Ovary (tissue), 9 donors: ENCODE results near the gene DNAJA4. TPM values are rescaled to one million over a fixed set of nuclear protein-coding genes. Genes with fewer than 3 reads are reported as not detected.

ENCODE experiments used
- DNase-seq, 5 donors: peaks; one replicate each; pipeline ENCODE4 v3.0.0-alpha.2; 2019 to 2020
- H3K27ac ChIP-seq, 2 donors: fragments of 200-600 bp; one replicate each; pipeline versions ENCODE4 v1.5.1 to v1.8.0; 2019 to 2022
- H3K27me3 ChIP-seq: fragments of 200-600 bp; one replicate; pipeline ENCODE4 v1.8.0; 2022
- H3K36me3 ChIP-seq: fragments of 200-600 bp; sonication (generic); one replicate; pipeline ENCODE4 v1.5.1; 2019
- H3K4me1 ChIP-seq: one replicate; pipeline ENCODE4 v1.8.1; 2013; ENCODE audit warnings: mild to moderate bottlenecking, moderate library complexity; ENCODE audit not compliant: insufficient read depth
- H3K4me3 ChIP-seq: fragments of 200-600 bp; sonication (generic); one replicate; pipeline ENCODE4 v1.5.1; 2017
- H3K9me3 ChIP-seq, 2 donors: fragments of 200-600 bp in 1 of 2; sonication (generic) in 1 of 2; one replicate each; pipeline versions ENCODE4 v1.5.1 to v1.8.1; 2013 to 2019; ENCODE audit warnings: mild to moderate bottlenecking in 1 of 2, moderate library complexity in 1 of 2
- EP300 ChIP-seq: sonication (generic); formaldehyde crosslinking; IDR thresholded peaks from one replicate; pipeline ENCODE4 v1.6.1; 2017; ENCODE audit warnings: antibody characterized with exemption
- POLR2A ChIP-seq: fragments of 450-650 bp; IDR thresholded peaks from one replicate; pipeline ENCODE4 v1.6.1; 2017; ENCODE audit warnings: antibody characterized with exemption, mild to moderate bottlenecking, moderate library complexity
- WGBS, 3 donors: extraction: QIAGEN DNeasy Blood & Tissue Kit in 1 of 3; methylation state at CpG; one replicate each; pipeline versions ENCODE4 v1.1.5 to v1.1.7; 2013 to 2017; 5-methylcytosine and 5-hydroxymethylcytosine counted together
- intact Hi-C, 4 donors: fragments of 100-400 bp; cut with DNase I; formaldehyde crosslinking; loops; one replicate each; pipeline versions ENCODE4 v1.11.0 to v1.15.1; 2022 to 2023
- polyA plus RNA-seq, 2 donors: library from polyadenylated mRNA; stranded (reverse); fragments of 200-250 nt in 1 of 2; fragments of 350-450 nt in 1 of 2; fragmentation: Illumina TruSeq in 1 of 2; extraction: RNeasy Lipid Tissue Mini Kit (QIAGEN cat#74804) in 1 of 2; gene quantifications; one replicate each; pipeline ENCODE4 v1.2.3, GENCODE V29; 2013 to 2014
- total RNA-seq, 7 donors: library from RNA; depleted of rRNA in 2 of 7; stranded (reverse); fragments of >200 nt in 2 of 7; fragmentation: NEBNext Ultra II Directional in 3 of 7; extraction: Animal tissue kit (Norgen Biotek cat#: 25700) in 3 of 7; gene quantifications; one replicate each; pipeline versions ENCODE4 v1.1.0 to v1.2.4, GENCODE V29; 2016 to 2023
- TF ChIP-seq, protein P1 (sequence below), 3 donors: fragments of 450-650 bp in 2 of 3; fragments of 200-600 bp in 1 of 3; IDR thresholded peaks; one replicate each; pipeline versions ENCODE4 v1.5.1 to v1.8.0; 2016 to 2022; ENCODE audit warnings: antibody characterized with exemption in 3 of 3, mild to moderate bottlenecking in 1 of 3
- donor health status: DM: no; HTN: no; CAD: no; lungs with moderate emphysema.
- donor health status: DM: no; HTN: no; CAD: no.
- donor health status: Bipolar disorder and iron deficiency.
- donor health status: DM: yes; HTN: yes; CAD: no.
- donor health status: DM: no; HTN: no; CAD: no.
- donor health status: DM: yes; HTN: yes; CAD: no.

Gene DNAJA4
- total and polyA plus RNA-seq, 9 donors: 4.9 to 23.7 (median 12.2) TPM

DNA sequence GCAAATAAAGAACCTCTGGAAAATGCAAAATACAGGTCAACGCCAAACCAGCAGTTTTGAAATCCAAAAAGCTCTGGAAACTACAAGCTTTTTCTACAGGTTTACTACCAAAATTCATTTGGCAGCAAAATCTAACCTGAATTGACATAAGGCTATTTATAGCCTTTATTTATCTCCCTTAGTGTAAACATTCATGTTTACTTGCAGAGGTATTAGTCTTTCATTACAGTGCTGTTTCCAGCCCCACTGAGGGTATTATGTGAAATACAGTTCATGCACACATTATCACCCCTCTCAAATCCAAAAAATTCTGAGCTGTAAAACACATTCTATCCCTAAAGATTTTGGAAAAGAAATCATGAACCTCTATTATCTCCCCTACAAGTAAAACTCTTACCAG is 27.9 kb downstream of the DNAJA4 start:
- no peak for DNase-seq
- no peaks in the 10 kb centered on the region for H3K9me3 ChIP-seq
- H3K27ac ChIP-seq: no peak overlapping the region
- no peak overlapping the region for H3K4me3 ChIP-seq
- 47 to 93% (median 78%) methylated on average over 1 of the region's 1 CpG for WGBS, 3 donors
- H3K27me3 ChIP-seq: no peaks in the 10 kb centered on the region
- TF ChIP-seq POLR2A: no peak
- TF ChIP-seq, protein P1, sequence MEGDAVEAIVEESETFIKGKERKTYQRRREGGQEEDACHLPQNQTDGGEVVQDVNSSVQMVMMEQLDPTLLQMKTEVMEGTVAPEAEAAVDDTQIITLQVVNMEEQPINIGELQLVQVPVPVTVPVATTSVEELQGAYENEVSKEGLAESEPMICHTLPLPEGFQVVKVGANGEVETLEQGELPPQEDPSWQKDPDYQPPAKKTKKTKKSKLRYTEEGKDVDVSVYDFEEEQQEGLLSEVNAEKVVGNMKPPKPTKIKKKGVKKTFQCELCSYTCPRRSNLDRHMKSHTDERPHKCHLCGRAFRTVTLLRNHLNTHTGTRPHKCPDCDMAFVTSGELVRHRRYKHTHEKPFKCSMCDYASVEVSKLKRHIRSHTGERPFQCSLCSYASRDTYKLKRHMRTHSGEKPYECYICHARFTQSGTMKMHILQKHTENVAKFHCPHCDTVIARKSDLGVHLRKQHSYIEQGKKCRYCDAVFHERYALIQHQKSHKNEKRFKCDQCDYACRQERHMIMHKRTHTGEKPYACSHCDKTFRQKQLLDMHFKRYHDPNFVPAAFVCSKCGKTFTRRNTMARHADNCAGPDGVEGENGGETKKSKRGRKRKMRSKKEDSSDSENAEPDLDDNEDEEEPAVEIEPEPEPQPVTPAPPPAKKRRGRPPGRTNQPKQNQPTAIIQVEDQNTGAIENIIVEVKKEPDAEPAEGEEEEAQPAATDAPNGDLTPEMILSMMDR (IDR thresholded peaks at IDR 0.05): no peak
- TF ChIP-seq EP300: no peak
- no peaks in the 10 kb centered on the region for H3K36me3 ChIP-seq
- intact Hi-C loops: no loop called here
- H3K4me1 ChIP-seq: no peaks in the 10 kb centered on the region

- H3K9me3 ChIP-seq: no peaks in the 10 kb centered on the region
- H3K4me3 ChIP-seq: peak within 1 kb of the TSS; percentile 95
- intact Hi-C loops: no loop called here
- TF ChIP-seq POLR2A (peak; percentile 68), EP300 (no peak)
- TF ChIP-seq, protein P1 (IDR thresholded peaks at IDR 0.05): no peak
- 0 to 1% (median 1%) methylated on average over 43 to 55 of the region's 55 CpGs for WGBS, 3 donors
- H3K27me3 ChIP-seq: no peaks in the 10 kb centered on the region
- peaks cover 3% of the 10 kb centered on the region for H3K4me1 ChIP-seq
- H3K36me3 ChIP-seq: no peaks in the 10 kb centered on the region
- peak; percentile 86 to 94 (median 89) for DNase-seq
- H3K27ac ChIP-seq: peak within 1 kb of the TSS in 1 of 2 donors; percentile 9
These were observed 35.0 kb downstream of the DNAJA4 start, which contains the start of gene SKIC8 for GRCh38 chr15:78299101-78299930. Gene SKIC8 (minus strand): TSS chr15:78299609. CDS start chr15:78295686, 3,923 bp downstream.

DNA sequence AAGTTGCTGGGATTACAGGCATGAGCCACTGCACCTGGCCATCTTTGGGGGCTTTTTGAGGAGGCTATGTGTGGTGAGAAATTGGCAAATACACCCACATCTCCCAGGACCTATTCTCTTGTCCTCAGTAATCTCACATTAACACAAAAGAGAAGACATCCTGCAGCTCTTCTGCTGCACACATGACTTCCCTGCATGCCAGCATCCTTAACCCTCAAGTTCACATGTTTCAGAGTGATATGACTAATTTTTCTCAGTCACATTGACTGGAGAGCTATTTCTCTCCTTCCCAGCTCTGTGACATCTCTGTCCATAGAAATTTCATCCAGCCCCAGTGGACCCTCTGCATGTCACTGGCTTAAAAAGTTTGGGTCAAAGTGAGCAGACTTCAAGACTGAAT is 37.0 kb downstream of the DNAJA4 start:
- Histone ChIP-seq H3K27me3 (no peaks in the 10 kb centered on the region), H3K4me3 (no peak overlapping the region), H3K4me1 (peaks cover 3% of the 10 kb centered on the region), H3K9me3 (no peaks in the 10 kb centered on the region), H3K27ac (no peak overlapping the region), H3K36me3 (no peaks in the 10 kb centered on the region)
- TF ChIP-seq, protein P1 (IDR thresholded peaks at IDR 0.05): no peak
- TF ChIP-seq EP300: no peak
- no peak for TF ChIP-seq POLR2A
- intact Hi-C loops: no loop called here
- DNase-seq: no peak

DNA sequence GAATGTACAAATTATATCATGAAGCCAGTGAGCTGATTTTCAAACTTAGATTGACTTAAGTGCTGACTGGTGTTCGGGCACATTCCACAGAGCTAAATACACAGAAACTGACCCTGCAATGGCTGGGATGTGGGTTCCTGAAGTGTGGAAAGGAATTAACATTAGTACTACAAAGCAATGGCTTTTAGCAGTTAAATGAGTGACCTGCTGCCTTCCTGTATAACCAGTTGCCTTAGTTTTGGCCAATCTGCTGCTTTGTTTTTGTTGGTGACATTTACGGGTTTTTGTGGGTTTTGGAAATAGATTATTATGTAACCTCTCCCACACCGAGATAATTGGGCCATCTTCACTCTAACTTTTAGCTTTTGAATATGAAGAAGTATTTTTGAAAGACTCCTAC is 37.5 kb downstream of the DNAJA4 start:
- H3K36me3 ChIP-seq: no peaks in the 10 kb centered on the region
- H3K4me1 ChIP-seq: peaks cover 3% of the 10 kb centered on the region
- intact Hi-C loops: no loop called here
- H3K27ac ChIP-seq: no peak overlapping the region
- no peaks in the 10 kb centered on the region for H3K9me3 ChIP-seq
- WGBS, 3 donors: 34 to 48% (median 41%) methylated on average over 3 of the region's 3 CpGs
- H3K27me3 ChIP-seq: no peaks in the 10 kb centered on the region
- TF ChIP-seq EP300 (no peak), POLR2A (no peak)
- TF ChIP-seq, protein P1 (IDR thresholded peaks at IDR 0.05): no peak
- no peak overlapping the region for H3K4me3 ChIP-seq
- DNase-seq: no peak
